ENCODE measurements around the gene THBD. TPM values are rescaled to one million over a fixed set of nuclear protein-coding genes. Genes with fewer than 3 reads are reported as not detected.

The THBD gene
- polyA plus RNA-seq, 1 experiment = 0.10 TPM

DNA sequence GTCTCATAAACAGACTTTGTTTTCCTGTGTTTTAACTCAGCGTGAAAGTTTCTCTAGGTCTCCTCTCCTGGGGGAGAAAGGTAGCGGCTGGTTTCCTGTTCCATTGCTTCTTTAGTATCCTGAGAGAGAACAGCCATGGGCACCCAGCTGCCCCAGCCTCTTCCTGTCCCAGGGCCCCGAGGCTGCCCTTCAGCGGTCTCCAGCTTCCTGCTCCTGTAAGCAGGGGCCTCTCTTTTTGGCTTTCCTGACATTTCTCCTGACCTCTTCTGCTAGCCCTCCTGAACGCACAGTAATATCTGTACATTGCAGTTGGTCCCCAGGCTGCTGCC is 16.8 kb downstream of the THBD start:
- DNase-seq (ENCODE audit: low read depth, low spot score) = no peak
- Histone ChIP-seq H3K9me3 (ENCODE audit: control insufficient read depth, insufficient read depth, low read length) (no peaks in the 10 kb centered on the region; the same call in 1 of the 2 replicates), H3K4me3 (ENCODE audit: low read depth, low read length) (no peak overlapping the region), H3K27ac (ENCODE audit: low read depth, low read length) (no peak overlapping the region), H3K27me3 (ENCODE audit: control insufficient read depth, insufficient read depth, low read length) (peaks cover 5% of the 10 kb centered on the region)
- CTCF ChIA-PET = no interaction called here
- TF ChIP-seq, protein P1, sequence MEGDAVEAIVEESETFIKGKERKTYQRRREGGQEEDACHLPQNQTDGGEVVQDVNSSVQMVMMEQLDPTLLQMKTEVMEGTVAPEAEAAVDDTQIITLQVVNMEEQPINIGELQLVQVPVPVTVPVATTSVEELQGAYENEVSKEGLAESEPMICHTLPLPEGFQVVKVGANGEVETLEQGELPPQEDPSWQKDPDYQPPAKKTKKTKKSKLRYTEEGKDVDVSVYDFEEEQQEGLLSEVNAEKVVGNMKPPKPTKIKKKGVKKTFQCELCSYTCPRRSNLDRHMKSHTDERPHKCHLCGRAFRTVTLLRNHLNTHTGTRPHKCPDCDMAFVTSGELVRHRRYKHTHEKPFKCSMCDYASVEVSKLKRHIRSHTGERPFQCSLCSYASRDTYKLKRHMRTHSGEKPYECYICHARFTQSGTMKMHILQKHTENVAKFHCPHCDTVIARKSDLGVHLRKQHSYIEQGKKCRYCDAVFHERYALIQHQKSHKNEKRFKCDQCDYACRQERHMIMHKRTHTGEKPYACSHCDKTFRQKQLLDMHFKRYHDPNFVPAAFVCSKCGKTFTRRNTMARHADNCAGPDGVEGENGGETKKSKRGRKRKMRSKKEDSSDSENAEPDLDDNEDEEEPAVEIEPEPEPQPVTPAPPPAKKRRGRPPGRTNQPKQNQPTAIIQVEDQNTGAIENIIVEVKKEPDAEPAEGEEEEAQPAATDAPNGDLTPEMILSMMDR (IDR thresholded peaks at IDR 0.05; ENCODE audit: low read depth, low read length) = no peak
- POLR2A ChIA-PET = no interaction called here

DNA sequence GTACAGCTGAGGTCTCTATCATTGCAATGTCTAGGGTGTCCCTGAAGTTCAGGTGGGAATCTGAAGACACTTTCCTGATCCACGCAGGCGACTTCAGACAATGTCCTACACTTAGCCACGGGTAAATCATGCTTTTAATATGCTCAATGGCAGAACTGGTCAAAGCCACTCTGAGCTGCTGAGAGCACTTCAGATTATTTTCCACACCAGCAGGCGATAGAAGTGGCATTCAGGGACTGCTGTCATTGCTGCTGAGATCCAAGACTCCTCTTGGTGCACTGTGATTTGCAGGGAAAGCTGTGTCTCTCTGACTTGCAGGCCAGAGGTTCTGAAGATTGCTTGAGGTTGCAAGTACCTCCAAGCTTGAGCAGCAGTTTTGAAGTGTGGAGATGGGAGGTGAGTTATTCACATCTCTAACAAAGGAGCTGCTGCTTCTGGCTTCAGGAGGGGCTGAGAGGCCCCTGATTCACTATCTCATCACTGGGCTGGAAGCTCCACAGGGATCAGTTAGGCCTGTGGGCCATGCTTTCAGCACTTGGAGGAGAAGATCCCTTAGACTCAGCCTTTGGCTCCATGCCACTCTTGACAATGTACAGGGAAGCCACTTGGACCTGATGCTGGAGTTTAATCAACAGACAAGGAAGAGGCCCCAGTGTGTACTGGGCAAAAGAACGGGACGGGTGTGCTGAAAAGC is 17.3 kb downstream of the THBD start:
- CTCF ChIA-PET = no interaction called here

DNA sequence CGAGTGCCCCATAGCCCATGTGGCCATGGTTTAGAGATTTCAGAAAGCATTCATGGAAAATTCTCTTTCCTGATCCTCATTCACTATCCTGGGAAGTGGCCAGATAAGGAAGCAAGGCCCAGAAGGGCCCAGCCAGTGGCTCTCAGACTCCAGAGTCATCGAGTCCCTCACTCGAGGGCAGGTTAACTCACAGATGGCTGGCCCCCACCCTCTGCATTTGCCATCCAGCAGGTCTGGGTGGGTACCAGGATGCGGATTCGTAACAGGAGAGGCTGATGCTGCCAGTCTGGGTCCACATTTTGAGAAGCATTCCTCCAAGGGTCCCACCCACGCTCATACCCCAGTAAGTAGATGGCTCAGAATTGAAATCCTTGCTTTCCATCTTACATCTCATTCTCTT is 18.1 kb downstream of the THBD start:
- CTCF ChIA-PET = no interaction called here
- TF ChIP-seq, protein P1 (IDR thresholded peaks at IDR 0.05; ENCODE audit: low read depth, low read length) = no peak
- Histone ChIP-seq H3K9me3 (ENCODE audit: control insufficient read depth, insufficient read depth, low read length) (no peaks in the 10 kb centered on the region; the same call in 1 of the 2 replicates), H3K27ac (ENCODE audit: low read depth, low read length) (no peak overlapping the region), H3K4me3 (ENCODE audit: low read depth, low read length) (no peak overlapping the region), H3K27me3 (ENCODE audit: control insufficient read depth, insufficient read depth, low read length) (peaks cover 5% of the 10 kb centered on the region)
- DNase-seq (ENCODE audit: low read depth, low spot score) = no peak
- POLR2A ChIA-PET = no interaction called here

More for the DNA sequence above, 17.3 kb downstream of the THBD start:
- peaks cover 5% of the 10 kb centered on the region for H3K27me3 ChIP-seq (ENCODE audit: control insufficient read depth, insufficient read depth, low read length)
- TF ChIP-seq, protein P1 (IDR thresholded peaks at IDR 0.05; ENCODE audit: low read depth, low read length) = no peak
- H3K4me3 ChIP-seq (ENCODE audit: low read depth, low read length) = no peak overlapping the region
- POLR2A ChIA-PET = no interaction called here
- DNase-seq (ENCODE audit: low read depth, low spot score) = no peak
- H3K27ac ChIP-seq (ENCODE audit: low read depth, low read length) = no peak overlapping the region
- no peaks in the 10 kb centered on the region; the same call in 1 of the 2 replicates for H3K9me3 ChIP-seq (ENCODE audit: control insufficient read depth, insufficient read depth, low read length)

DNA sequence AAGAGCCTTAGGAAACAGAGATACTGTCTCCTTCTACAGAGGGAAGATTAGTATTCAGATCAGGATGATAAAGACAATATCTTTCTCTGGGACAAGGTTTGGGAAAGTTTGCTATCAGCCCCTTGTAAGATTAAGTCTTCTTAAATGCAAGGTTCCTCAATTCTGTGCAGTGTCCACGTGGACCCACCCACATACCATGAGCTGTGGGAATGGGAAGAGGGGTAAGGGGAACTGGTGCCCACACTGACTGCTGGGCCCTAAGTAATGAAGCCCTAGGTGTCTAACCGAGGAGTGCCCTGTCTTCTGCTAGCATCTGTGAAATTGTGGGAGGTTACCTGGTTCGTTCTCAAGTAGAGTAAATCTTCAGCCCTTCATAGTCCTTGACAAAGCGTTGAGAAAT is 20.1 kb downstream of the THBD start:
- CTCF ChIA-PET = no interaction called here
- POLR2A ChIA-PET = no interaction called here
- DNase-seq (ENCODE audit: low read depth, low spot score) = no peak
- no peaks in the 10 kb centered on the region for H3K9me3 ChIP-seq (ENCODE audit: control insufficient read depth, insufficient read depth, low read length)
- TF ChIP-seq, protein P1 (IDR thresholded peaks at IDR 0.05; ENCODE audit: low read depth, low read length) = no peak
- no peak overlapping the region for H3K27ac ChIP-seq (ENCODE audit: low read depth, low read length)
- no peak overlapping the region for H3K4me3 ChIP-seq (ENCODE audit: low read depth, low read length)
- H3K27me3 ChIP-seq (ENCODE audit: control insufficient read depth, insufficient read depth, low read length) = peaks cover 5% of the 10 kb centered on the region

DNA sequence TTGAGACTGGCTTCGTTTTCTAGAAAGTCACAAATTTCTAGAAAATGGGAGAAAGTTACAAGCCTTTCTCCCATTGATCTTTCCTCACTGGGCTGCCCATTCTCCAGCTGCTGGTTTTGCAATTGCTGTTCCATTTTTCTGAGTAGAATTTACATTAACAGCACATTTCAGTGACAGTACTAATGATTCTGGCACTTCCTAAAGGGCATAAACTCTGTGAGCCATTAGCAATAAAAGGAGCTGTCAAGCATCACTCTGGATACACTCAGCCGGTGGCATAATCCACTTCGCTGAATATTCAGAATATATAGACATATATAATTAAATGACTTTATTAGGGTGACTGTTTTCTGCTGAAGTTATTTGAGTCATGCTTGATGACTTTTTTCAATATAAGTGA is 21.1 kb downstream of the THBD start:
- ChIA-PET CTCF (no interaction called here), POLR2A (no interaction called here)
- TF ChIP-seq, protein P1 (IDR thresholded peaks at IDR 0.05; ENCODE audit: low read depth, low read length) = no peak
- DNase-seq (ENCODE audit: low read depth, low spot score) = no peak
- Histone ChIP-seq H3K9me3 (ENCODE audit: control insufficient read depth, insufficient read depth, low read length) (no peaks in the 10 kb centered on the region), H3K27ac (ENCODE audit: low read depth, low read length) (no peak overlapping the region), H3K27me3 (ENCODE audit: control insufficient read depth, insufficient read depth, low read length) (peaks cover 2% of the 10 kb centered on the region), H3K4me3 (ENCODE audit: low read depth, low read length) (no peak overlapping the region)
